Activated T-cell treated with anti-CD3 and anti-CD28 coated beads for 24 hours (primary cell): ENCODE results near the gene KRT84.
A peak's percentile ranks its signal among the peaks of the same experiment; 100 is the strongest.

Source experiments
- DNase-seq: peaks from one replicate; pipeline ENCODE4 v3.0.0-alpha.2; 2020; ENCODE audit warnings: low read depth

Gene KRT84

DNA sequence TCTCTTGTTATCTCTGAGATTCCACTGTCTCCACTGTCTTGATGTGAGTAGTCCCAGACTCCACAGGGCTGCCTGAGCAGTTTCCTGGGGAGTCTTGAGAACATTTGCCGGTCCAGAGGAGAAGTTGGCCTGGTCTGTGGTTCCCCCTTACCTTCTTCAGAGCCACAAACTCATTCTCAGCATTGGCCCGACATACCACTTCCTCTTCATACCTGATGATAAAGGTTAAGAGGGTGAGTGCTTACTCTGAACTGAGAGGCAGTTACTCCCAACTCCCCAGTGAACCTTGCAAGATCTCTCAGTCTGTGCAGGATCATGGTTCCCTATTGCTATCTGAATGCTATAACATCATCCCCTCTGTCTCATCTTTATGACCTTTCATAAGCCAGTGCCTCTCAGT lies 2.6 kb downstream of the KRT84 start:
- no peak for DNase-seq

DNA sequence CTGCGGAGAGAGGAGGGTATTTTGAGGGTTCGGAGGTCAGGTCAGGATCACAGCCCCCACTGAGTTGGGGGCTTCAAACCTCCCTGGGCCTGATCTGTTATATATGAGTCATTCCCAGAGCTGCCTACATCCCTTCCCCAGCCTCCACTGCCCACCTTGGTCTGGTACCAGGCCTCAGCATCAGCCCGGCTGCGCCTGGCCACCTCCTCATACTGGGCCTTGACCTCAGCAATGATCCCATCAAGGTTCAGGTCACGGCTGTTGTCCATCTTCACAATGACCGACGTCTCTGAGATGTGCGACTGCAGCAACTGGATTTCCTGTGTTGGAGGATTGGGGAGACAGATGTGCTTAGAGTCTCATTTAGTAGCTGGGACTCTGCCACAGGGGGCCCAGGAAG lies 4.2 kb downstream of the KRT84 start:
- no peak for DNase-seq

DNA sequence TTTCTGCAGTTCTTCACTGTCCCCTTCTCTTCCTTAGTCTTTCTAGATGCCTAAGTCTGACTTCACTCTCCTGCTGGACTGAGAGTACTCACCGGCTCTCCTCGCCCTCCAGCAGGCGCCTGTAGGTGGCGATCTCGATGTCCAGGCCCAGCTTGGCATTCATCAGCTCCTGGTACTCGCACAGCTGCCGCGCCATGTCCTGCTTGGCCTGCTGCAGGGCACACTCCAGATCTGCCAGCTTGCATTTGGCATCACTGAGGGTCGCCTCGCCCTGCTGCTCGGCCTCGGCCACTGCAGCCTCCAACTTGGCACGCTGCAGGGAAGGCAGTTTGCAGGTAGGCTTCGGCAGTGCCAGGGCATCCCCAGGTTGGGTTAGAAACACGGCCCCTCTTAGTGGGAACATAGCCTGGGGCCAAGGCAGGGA lies 5.2 kb downstream of the KRT84 start:
- no peak for DNase-seq

GRCh38 chr12:52379536-52379935 lies 5.9 kb downstream of the KRT84 start:
- DNase-seq: no peak

DNA sequence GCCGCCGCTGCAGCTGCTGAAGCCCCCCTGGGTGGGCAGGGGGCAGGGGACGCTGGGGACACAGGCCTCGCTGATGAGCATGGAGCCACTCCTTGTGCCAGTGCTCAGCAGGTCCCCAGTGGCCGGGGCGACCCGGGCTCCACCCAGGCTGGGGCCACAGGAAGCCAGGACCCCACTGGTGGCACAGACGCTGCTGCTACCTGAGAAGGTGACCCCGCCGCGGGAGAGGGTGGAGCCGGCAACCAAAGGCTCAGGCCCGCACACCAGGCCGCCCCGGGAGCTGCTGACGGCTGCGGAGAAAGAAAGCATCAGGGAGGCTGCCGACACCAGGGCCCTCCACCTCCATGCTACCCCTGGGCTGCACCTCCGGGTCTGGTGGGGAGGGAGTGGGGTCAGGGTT lies 7.4 kb downstream of the KRT84 start:
- DNase-seq: no peak

GRCh38 chr12:52377266-52377665 lies 8.2 kb downstream of the KRT84 start:
- no peak for DNase-seq

DNA sequence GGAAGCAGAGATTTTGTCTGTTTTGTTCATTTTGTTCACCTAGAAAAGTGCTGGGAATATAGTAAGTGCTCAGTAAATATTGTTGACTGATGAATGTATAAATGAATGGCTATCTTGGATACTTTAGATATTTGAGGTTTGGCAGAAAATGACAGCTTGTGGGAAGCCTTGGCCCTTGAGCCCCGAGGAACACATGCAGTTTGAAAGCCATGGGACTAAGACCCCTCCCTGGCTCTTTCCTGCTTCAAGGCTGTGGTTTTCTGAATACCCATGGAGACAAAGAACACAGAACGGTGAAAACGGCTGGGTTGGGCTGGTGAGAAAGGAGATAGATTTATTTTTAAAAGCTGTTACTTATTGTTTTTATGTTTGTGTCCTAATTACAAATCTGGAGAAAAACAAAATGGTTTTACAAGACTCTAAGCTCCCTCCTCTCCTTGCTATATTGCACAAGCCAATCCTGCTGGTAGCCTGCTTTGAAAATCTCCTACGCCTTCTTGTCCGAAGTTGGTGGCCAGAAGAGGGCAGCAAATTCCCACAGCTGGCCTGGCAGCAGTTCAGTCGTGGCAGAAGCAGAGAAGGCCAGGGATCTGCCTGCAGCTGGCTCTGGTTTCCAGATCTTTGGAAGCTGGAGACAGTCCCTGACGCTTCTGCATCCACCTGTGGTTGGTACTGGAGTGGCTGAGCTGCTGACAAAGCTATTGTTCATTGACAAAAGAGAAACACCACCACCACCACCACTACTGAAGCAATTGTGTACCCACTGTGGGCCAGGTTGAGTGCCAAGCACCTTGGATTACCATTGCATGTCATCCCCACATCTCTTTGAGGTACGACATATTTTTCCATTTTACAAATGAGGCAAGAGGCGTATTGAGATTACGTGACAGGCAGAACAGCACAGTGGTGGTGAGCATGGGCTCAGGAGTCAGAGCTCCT lies 13.0 kb downstream of the KRT84 start:
- DNase-seq: peak; percentile 36

GRCh38 chr12:52371716-52372115 lies 13.7 kb downstream of the KRT84 start:
- no peak for DNase-seq

DNA sequence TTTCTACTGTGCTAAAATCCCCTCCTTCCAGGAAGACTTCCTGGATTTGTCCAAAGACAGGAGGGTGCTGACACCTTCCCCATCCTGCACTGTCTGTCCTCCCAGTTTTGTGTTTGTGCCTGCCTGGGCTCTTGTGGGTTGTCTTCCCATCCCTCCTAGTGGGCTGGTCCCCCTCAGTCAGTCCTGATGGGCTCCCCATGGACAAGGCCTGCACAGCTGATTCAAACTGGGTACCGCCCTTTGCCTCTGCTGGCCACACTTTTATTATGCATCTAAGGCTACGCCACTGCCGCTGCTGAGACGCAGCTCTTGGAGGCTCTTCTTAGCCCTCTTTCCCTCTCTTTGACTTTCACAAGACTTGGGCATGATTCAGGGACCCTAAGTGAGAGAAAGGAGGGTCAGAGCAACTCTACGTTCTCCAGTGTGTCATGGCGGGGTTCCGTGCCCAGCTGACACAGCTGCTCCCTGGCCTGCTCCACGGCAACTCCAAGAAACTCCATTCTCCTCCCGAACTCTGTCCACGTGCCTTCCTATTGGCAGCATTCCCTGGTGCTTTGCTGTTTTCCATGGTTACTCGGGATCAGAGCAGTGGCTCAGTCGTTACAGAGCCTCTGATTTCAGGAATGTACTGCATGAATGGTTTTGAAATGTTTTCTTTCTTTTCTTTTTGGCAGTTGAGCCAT lies 14.4 kb downstream of the KRT84 start:
- no peak for DNase-seq

DNA sequence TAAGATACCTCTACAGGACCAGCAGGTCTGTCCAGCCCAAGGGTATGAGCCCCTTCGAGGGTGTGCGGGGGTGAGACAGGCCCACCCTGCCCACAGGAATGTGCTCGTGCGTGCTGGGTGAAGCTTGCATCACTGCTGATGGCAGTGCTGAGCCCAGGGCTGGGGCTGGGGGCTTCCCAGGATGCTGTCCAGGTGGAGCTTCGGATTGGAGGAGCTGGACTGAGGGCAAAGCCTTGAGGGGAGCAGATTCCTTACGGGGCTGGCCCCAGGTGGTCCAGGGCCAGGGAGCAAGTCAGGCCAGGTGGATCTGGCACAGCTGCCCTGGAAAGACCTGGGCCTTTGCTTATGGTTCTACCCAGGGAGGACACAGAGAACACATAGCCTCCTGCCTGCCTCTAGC lies 15.6 kb downstream of the KRT84 start:
- DNase-seq: no peak

- no peak for DNase-seq
These were observed 16.2 kb downstream of the KRT84 start for GRCh38 chr12:52369211-52369610.

GRCh38 chr12:52368508-52368907 lies 16.9 kb downstream of the KRT84 start:
- no peak for DNase-seq

DNA sequence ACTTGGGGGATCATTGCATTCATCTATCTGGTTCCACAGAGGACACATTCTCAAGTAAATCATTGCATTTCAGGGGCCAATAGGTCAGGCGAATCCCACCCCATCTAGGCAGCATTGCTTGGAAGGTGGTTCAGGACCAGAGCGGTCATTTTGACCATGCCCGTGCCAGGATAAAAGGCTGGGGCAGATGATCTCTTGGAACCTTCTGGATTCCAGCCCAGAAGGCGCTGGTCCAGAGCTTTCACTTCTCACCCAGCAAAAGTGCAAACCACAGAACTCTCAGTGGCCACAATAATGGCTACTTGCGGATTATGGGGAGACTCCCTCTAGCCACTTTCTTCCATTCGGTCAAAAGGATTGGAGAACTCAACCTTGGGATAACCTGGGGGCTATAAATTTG lies 17.6 kb downstream of the KRT84 start:
- DNase-seq: no peak

GRCh38 chr12:52366738-52367485 lies 18.5 kb downstream of the KRT84 start, which contains the start of gene KRT85:
Gene KRT85 (minus strand): TSS chr12:52367481. CDS start chr12:52367405, 76 bp downstream.
- no peak for DNase-seq

DNA sequence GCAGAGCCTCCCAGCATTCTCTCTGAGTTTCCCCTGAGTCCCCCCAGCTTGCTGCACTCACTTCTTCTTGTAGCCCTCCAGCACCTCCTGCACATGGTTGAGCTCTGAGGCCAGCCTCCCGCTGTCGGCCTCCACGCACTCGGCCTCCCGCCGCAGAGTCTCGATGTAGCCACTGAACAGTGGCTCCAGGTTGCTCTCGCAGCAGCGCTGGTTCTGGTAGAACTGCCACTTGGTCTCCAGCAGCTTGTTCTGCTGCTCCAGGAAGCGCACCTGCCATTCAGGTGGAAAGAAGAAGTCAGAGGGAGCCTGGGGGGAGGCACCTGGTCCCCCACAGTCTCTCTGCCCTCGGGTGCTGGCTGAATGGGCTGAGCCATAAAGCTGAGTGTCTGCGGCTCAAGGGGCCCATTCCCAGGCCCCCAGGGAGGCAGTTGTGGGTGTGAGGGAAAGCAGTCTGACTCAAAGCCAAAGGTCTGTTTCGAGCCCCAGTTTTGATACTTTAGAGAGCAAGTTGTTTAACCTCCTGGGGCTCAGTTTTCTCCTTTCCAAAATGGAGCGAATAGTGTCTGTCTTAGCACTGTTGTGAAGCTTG lies 20.5 kb downstream of the KRT84 start:
- no peak for DNase-seq

DNA sequence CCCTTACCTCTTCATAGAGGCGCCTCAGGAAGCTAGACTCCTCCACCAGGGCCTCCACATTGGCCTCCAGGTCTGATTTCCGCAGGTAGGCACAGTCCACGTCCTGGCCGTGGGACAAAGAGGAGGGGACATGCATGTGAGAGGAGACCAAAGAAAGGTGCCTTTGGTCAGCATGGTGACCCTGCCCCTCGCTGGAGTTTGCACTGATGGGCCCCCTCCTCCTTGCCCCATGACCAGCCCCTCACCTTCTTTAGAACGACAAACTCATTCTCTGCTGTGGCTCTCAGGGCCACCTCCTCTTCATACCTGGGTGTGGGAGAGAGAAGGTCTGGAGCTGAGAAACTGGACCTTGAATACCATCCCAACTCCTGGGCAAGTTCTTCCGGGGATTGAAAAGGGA lies 21.4 kb downstream of the KRT84 start:
- no peak for DNase-seq

DNA sequence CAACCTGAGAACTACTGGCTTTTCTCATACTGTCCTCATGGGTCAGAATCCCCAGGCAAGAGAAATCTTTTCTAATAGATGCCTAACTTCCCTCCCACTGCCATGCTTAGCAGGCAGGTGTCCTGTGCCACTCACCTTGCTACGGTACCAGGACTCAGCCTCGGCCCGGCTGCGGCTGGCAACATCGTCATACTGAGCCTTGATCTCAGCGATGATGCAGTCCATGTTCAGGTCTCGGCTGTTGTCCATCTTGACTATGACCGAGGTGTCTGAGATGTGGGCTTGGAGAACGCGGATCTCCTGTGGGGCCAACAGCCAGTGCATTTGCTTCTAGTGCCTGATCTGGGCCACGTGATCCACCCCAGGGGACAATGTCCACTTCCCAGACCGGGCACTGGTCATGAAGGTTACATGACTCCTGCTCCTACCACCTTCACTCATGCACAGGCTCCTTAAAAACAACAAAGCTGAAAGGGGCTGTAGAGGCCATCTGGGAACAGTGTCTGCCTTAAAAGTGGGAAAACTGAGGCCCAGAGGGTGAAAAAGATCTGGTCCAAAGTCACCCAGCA lies 22.3 kb downstream of the KRT84 start:
- DNase-seq: no peak

- DNase-seq: no peak
These were observed 23.2 kb downstream of the KRT84 start for GRCh38 chr12:52362118-52362726.

- DNase-seq: no peak
These were observed 23.9 kb downstream of the KRT84 start for GRCh38 chr12:52361553-52361952.

DNA sequence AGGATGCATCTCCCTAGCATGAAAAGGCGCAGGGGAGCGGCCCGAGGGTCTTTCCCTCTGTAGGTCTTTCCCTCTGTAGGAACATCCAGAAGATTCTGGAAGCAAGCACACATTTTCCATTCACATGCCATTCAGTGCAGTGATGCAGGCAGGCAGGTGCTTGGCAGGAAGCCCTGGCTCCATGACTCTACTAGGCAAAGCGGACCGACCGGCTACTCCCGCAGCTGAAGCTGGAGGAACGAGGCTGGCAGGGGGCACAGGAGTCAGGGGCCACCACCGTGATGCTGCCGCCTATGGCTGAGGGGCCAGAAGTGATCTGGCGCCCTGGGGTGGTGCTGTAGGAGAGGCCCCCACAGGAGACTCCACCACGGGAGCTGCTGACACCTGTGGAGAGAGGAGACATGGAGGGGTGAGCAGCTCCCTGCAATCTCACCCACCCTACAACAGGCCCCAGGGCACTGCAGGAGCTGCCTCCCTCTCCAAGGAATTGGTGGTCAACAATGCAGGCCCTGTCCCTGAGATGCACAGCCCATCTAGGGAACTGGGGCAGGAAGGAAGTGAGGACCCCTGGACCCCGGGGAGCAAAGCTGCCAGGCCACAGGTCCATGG lies 24.7 kb downstream of the KRT84 start:
- no peak for DNase-seq

- DNase-seq: no peak
These were observed 25.3 kb downstream of the KRT84 start for GRCh38 chr12:52360106-52360662.
